Chondrocyte (in vitro differentiated cells): ENCODE measurements around the gene FAM161B. TPM values are rescaled to one million over a fixed set of nuclear protein-coding genes. Genes with fewer than 3 reads are reported as not detected.
"Not testable (repeated sequence)": the region's sequence is repeated elsewhere in the genome, so short reads cannot be mapped to it uniquely, and the experiment has no call there.

ENCODE experiments used
- DNase-seq: peaks from one replicate; pipeline ENCODE4 v3.0.0; 2021; ENCODE audit warnings: mixed read lengths, low spot score
- H3K27ac Mint-ChIP-seq: one replicate; pipeline ENCODE4 v1.8.0; 2021; ENCODE audit warnings: mild to moderate bottlenecking, moderate library complexity, mixed read lengths; ENCODE audit not compliant: unreplicated experiment
- H3K27me3 Mint-ChIP-seq: 2 replicates; pipeline ENCODE4 v1.8.0; 2021; ENCODE audit warnings: low read depth, mixed read lengths
- H3K36me3 Mint-ChIP-seq: 2 replicates; pipeline ENCODE4 v1.8.0; 2021; ENCODE audit warnings: low read depth, mixed read lengths
- H3K4me1 Mint-ChIP-seq: 2 replicates; pipeline ENCODE4 v1.8.0; 2021; ENCODE audit warnings: low read depth, mild to moderate bottlenecking, mixed read lengths
- H3K4me3 Mint-ChIP-seq: one replicate; pipeline ENCODE4 v1.8.0; 2021; ENCODE audit warnings: mild to moderate bottlenecking, moderate library complexity, mixed read lengths; ENCODE audit not compliant: unreplicated experiment
- H3K9me3 Mint-ChIP-seq: 2 replicates; pipeline ENCODE4 v1.8.0; 2021; ENCODE audit warnings: low read depth, mixed read lengths
- total RNA-seq: library from RNA; stranded (reverse); gene quantifications from 3 replicates; pipeline ENCODE4 v1.2.1, GENCODE V29; 2021
- TF ChIP-seq, protein P1 (sequence below): fragments of 200-600 bp; sonication (generic); IDR thresholded peaks from 2 replicates; pipeline ENCODE4 v1.5.0; 2021; ENCODE audit warnings: antibody characterized with exemption, mild to moderate bottlenecking, moderate library complexity

FAM161B gene
- total RNA-seq, 1 donor from 2014 or later, result 5.5 TPM

DNA sequence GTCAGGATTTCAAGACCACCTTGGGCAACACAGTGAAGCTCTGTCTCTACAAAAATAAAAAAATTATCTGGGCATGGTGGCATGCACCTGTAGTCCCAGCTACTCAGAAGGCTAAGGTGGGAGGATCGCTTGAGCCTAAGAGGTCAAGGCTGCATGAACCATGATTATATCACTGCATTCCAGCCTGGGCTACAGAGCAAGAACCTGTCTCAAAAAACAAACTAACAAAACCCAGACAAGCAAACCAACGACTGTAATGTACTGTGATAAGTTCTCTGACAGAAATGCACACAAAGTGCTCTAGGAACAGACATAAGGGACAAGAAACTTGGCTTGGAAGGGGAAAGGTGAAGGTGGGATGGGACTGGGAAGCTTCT lies 46.8 kb upstream of the FAM161B start:
- no peak overlapping the region for H3K27ac Mint-ChIP-seq
- H3K27me3 Mint-ChIP-seq, result no peaks in the 10 kb centered on the region
- H3K4me1 Mint-ChIP-seq, result no peaks in the 10 kb centered on the region
- H3K4me3 Mint-ChIP-seq, result no peak overlapping the region
- no peak for DNase-seq
- TF ChIP-seq, protein P1, sequence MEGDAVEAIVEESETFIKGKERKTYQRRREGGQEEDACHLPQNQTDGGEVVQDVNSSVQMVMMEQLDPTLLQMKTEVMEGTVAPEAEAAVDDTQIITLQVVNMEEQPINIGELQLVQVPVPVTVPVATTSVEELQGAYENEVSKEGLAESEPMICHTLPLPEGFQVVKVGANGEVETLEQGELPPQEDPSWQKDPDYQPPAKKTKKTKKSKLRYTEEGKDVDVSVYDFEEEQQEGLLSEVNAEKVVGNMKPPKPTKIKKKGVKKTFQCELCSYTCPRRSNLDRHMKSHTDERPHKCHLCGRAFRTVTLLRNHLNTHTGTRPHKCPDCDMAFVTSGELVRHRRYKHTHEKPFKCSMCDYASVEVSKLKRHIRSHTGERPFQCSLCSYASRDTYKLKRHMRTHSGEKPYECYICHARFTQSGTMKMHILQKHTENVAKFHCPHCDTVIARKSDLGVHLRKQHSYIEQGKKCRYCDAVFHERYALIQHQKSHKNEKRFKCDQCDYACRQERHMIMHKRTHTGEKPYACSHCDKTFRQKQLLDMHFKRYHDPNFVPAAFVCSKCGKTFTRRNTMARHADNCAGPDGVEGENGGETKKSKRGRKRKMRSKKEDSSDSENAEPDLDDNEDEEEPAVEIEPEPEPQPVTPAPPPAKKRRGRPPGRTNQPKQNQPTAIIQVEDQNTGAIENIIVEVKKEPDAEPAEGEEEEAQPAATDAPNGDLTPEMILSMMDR, result no peak
- peaks cover 9% of the 10 kb centered on the region for H3K36me3 Mint-ChIP-seq
- H3K9me3 Mint-ChIP-seq, result no peaks in the 10 kb centered on the region

DNA sequence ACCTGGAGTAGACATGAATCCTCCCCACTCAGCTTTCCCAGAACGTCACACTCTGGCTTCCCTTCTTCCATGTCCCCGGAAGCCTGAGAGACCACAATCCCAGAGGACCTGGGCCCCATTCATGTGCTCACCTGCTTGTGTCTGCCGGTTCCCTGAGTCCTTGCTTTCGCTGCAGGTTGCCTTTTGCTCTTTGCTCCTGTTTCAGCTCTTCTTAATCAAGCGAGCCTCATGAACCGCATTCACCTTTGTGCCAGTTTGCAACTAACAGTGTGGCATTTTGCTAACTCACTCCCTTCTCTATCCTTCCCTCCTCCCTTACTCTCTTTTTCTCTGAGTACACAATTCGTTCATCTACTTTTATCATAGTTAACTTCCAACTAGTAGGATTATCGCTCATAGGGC lies 46.1 kb upstream of the FAM161B start:
- no peaks in the 10 kb centered on the region for H3K27me3 Mint-ChIP-seq
- H3K4me1 Mint-ChIP-seq, result no peaks in the 10 kb centered on the region
- no peak overlapping the region for H3K27ac Mint-ChIP-seq
- H3K36me3 Mint-ChIP-seq, result peaks cover 9% of the 10 kb centered on the region
- DNase-seq, result no peak
- no peak overlapping the region for H3K4me3 Mint-ChIP-seq
- TF ChIP-seq, protein P1, result no peak
- H3K9me3 Mint-ChIP-seq, result no peaks in the 10 kb centered on the region

DNA sequence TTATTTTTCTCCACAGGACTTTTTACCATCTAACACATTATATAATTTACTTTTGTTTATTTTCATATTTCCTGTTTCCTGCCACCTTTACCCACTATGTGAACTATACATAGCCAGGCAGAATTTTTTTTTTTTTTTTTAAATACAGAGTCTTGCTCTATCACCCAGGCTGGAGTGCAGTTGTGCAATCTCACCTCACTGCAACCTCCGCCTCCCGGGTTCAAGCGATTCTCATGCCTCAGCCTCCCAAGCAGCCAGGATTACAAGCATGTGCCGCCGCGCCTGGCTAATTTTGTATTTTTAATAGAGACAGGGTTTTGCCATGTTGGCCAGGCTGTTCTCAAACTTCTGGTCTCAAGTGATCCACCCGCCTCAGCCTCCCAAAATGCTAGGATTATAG lies 45.0 kb upstream of the FAM161B start:
- H3K4me1 Mint-ChIP-seq, H3K36me3 Mint-ChIP-seq, H3K27ac Mint-ChIP-seq, H3K9me3 Mint-ChIP-seq, H3K4me3 Mint-ChIP-seq, DNase-seq, H3K27me3 Mint-ChIP-seq: not testable (repeated sequence)

DNA sequence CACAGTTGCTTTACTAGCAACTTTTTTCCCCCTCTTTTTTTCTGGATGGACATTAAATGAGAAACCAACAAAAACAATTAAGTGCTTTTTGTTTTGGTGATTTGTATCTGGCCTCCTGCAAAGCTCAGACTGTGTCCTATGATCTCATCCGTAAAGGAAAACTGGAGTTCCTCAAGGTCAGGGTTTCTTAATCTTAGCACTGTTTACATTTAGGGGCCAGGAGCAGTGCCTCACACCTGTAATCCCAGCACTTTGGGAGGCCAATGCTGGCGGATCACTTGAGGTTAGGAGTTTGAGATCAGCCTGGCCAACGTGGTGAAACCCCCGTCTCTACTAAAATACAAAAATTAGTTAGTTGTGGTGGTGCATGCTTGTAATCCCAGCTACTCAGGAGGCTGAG lies 41.2 kb upstream of the FAM161B start:
- no peak overlapping the region for H3K4me3 Mint-ChIP-seq
- TF ChIP-seq, protein P1, result no peak
- H3K4me1 Mint-ChIP-seq, result no peaks in the 10 kb centered on the region
- DNase-seq, result no peak
- H3K27me3 Mint-ChIP-seq, result no peaks in the 10 kb centered on the region
- no peak overlapping the region for H3K27ac Mint-ChIP-seq
- H3K9me3 Mint-ChIP-seq, result no peaks in the 10 kb centered on the region
- peaks cover 18% of the 10 kb centered on the region for H3K36me3 Mint-ChIP-seq

DNA sequence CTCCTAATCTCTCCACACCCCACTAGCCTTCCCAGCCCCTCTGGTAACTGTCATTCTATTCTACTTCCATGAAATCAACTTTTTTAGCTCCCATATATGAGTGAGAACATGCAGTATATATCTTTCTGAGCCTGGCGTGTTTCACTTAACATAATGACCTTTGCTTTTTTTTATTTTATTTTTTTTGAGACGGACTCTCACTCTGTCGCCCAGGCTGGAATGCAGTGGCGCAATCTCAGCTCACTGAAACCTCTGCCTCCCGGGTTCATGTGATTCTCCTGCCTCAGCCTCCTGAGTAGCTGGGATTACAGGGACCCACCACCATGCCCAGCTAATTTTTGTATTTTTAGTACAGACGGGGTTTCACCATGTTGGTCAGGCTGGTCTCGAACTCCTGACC lies 38.8 kb upstream of the FAM161B start:
- peaks cover 24% of the 10 kb centered on the region for H3K36me3 Mint-ChIP-seq
- not testable (repeated sequence) for H3K4me3 Mint-ChIP-seq, H3K27me3 Mint-ChIP-seq, H3K27ac Mint-ChIP-seq, DNase-seq, H3K9me3 Mint-ChIP-seq, H3K4me1 Mint-ChIP-seq

DNA sequence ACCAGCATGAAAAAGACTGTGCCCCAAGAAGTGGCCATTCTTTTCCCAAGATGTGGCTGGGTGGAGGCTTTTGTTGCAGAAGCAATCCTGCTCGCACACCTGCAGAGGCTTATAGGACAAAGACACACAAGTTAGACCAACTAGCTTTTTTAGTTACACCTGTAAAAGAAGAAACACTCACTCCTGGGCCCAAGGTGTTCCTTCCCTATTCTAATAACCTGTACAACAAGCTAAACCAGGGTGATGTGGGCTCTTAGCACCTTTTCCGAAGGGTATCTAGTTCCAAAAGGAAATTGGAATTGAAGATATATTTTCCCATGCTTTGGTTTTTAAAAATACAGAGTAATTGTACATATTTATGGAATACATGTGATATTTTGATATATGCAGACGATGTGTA lies 38.2 kb upstream of the FAM161B start:
- Mint-ChIP-seq H3K27me3 (no peaks in the 10 kb centered on the region), H3K27ac (no peak overlapping the region), H3K4me3 (no peak overlapping the region), H3K4me1 (no peaks in the 10 kb centered on the region), H3K9me3 (no peaks in the 10 kb centered on the region), H3K36me3 (peaks cover 24% of the 10 kb centered on the region)
- TF ChIP-seq, protein P1, result no peak
- no peak for DNase-seq
